CD4-positive, alpha-beta T cell treated with Interleukin-1 beta for 1 hour (primary cell): Measurements from ENCODE around the gene KCND2.

Experiments
- DNase-seq, 2 donors: peaks; one replicate each; pipeline ENCODE4 v3.0.0-alpha.2; 2020 to 2022

Gene KCND2

DNA sequence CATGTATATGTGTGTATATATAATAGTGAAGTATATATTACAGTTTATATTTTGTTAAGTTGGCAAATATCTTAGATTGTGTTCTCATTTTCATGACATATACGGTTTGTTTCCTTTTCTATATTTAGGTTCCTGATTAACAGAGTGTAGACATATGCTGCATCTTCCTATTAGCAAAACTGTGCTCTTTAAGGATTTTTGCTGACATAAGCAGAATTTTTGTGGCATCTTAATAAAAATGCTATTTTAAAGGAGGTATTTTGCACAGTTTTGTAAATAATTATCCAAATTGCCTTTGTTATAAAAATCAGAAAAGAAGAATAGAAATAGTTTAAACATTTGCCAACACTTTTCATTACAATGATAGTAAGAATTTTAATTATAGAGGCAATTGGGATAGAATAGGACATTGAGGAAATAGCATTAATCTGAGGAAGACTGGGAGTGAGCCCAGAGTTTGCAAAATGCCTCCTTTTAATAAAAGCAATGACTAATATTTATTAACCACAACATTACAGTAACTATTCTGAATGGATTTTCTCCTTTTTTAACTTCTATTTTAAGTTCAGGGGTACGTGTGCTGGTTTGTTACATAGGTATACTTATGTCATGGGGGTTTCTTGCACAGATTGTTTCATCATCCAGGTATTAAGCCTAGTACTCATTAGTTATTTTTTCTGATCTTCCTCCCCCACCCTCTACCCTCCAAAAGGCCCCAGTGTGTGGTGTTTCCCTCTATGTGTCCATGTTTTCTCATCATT lies 38.2 kb downstream of the KCND2 start:
- no peak for DNase-seq

DNA sequence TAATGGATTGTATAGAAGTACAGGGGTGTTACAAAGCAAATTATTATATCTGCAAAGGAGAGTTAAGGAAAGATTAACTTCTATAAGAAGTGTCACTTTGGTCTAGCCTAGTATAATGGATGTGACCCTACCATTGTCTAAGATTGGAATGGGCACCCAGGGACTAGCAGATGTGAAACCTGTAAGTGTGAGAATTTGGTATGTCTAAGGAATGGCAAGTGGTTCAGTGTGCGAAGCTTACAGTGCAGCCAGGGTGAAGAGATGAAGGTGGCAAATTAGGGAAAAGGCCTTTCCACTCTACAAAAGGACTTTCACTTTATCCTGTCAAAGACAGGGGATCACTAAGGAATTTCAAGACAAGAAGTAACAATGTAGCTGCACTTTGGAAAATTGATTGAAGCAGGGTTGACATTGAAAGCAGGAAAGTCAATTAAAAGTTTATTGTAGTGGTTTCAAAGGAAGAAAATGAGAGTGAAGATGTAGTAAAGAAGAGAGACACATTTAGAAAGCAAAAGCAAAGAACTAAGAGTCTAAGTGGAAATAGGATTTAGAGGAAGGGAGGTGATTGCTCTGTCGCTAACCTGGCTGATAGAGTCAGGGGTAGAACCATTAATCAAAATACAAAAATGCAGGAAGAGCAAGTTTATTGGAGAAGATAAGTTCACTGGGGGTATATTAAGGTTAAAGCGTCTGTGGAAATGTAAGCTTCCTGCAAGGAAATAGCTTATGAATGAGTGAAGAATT lies 47.4 kb downstream of the KCND2 start:
- DNase-seq: no peak

DNA sequence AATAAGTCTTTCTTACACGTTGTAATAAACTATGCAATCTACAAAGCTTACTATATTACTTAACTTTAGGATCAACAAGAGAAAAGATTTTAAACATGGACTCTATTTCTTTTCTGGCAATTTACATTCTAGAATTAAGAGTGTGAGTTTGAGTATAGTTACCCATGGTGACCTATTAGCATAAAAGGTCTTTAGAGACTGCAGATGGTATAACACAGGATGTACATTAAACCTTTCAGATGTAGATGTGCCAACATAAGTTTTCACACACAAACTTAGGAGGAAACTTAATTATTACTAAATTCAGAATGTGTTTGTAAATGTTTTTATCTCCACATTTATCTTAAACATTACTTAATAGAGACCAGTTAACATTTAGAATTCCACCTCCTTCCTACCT lies 54.1 kb downstream of the KCND2 start:
- no peak for DNase-seq

DNA sequence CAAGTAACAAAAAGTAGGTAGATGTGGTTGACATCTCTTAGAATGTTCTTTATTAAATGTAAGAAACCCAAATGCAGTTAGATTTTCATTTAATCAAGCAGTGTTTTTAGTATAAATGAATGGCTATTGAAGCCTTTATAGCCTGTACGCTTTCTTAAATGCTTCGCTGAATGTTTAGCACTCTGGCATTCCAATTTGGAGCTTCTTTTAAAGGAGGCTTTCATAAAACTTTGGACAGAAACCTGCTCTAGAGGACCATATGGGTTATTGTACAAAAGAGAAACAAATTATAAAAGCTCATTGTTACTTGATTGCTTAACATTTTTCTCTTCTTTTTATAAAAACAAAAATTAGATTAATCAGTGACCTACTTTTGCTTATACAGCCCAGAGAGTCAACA lies 59.5 kb downstream of the KCND2 start:
- no peak for DNase-seq

DNA sequence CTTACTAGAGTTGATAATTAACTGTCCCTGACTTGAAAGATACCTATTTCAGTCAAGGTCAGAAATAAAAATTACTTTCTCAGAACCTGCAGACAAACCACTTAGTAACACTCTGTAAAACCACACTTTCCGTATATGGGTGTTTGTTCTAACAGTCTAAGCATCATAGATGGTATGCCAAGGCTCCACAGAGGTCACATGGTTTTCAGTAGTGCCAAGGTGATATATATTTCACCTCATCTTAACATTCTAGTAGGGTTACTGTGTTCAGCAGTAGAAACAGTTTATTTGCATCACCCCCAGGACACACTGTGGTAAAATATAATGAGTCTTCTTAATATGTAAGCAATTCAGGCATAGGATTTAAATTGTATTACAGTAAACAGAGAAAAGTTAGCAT lies 61.5 kb downstream of the KCND2 start:
- DNase-seq: no peak

DNA sequence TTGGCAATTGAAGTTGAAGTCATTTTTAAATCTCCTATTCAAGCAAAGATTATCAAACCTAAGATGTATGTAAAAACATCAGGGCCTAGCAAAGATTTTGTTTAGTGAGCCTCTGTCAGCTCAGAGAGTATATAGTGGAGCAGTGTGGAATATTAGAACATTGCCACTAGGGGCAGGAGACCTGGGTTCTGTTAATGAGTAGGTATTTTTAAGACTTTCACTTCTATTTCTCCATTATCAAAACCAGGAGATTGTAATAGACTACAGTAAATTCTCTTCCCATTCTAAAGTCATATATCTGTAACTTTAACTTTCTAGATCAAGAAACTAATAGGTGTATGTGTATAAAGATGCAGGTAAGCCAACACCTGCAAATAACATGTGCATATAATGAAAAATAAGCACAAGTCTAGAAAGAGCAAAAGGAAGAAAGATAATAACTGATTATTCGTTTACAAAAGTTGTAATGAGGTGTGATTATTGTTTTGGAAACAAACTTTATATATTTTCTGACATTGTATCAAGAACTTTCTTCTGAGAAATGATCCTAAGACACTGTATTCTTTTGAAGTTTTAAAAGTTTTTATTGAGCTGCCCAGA lies 64.4 kb downstream of the KCND2 start:
- DNase-seq: no peak

DNA sequence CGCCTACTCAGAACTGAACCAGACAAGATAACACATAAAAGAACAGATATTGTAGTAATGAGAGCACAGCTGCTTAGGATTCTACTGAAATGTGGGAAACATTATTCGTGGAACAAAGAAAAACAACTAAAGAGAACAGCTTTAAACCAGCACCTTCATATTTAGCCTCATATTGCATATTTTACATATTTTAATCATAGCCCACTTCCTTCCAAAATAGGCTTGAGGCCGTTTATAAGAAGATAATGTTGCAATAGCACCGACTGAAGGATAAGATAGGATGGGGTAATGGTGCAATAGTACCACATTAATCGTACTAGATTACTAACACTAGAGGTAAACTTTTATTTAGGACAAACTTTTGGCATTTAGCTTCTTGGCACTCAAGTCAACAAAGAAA lies 71.3 kb downstream of the KCND2 start:
- no peak for DNase-seq

DNA sequence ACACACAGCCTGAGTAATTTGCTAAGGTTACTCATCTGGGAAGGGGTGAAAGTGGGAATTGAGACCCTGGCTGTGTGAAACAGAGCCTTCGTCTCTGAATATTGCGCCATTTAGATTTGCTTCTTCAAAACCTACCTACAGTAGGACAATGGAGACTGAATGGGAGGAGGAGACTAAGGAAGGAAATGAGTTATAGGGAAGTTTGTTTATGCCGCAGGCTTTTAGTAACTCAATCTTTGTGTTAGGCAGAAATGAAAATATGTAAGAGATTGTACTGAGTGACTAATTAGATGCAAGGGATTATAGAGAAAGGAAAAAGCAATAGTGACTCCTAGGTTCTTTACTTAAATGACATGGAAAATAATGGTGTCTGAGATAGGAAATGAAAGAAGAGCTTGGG lies 80.2 kb downstream of the KCND2 start:
- no peak for DNase-seq

DNA sequence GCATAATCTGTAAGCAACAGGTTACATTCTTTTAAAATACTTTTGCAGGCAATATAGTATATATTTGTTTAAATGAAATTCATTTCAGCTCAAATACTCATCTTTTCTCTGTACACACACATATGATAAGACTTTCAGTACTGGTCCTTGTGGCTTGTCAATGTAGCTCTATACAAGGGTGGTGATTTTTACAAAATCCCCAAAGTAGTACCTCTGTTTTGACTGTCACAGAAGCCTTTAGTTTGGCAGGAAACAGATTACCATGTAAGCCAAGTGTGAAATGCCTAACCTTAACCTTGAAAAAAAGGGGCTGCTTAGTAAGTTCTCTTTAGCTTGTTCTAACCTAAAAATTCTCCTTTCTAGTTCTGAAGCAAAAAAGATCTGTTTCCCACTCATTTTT lies 87.9 kb downstream of the KCND2 start:
- no peak for DNase-seq

DNA sequence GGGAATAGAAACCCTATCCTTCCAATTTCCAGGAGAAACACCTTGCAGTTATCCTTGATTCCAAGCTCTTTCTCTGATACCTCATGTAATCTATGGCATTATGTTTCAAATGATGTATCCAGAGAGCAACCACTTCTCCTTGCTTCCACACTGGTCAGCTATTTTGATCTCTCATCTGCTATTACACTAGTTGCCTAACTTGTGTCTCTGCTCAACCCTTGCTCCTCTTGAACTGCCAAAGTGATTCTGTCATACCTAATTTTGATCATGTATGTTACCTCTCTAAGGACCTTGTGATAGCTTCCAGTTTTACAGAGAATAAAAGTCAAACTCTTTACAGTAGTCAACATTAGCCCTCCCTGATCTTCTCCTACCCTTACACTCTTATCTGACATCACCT lies 90.4 kb downstream of the KCND2 start:
- no peak for DNase-seq

DNA sequence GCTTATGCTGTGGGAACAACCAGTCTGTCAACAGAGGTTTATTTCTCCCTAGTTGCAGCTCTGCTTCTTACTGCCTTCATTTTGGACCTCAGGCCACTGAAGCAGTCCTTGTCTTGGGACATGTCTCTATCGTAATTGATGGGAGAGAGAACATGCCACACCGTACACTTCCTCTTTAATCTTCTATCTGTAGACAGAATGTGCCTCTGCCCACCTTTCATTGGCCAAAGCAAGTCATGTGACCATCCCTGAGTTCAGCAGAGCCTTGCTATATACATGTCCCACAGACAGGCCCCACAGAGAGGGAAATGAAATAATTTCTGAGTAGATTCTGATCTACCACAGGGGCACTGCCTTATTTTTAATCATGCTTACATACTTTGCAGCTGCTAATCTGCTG lies 98.0 kb downstream of the KCND2 start:
- DNase-seq: no peak

DNA sequence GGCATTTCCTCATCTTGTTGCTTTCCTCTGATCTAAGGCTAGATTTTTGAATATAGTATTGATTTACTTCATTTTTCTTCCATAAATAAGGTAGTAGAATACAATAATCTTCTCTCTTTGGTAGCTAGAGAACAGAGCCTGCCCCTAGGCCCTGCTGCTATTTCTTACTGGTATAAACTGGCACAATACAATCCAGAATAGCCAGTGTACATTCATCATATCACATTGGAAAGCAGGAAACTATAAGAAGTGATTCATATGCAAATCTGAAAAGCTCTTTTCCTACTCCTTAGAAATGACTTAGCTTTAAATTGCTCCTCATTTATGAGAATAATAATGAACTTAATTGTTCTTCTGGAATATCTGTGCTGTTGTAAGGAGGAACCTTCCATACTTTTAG lies 100.2 kb downstream of the KCND2 start:
- no peak for DNase-seq

DNA sequence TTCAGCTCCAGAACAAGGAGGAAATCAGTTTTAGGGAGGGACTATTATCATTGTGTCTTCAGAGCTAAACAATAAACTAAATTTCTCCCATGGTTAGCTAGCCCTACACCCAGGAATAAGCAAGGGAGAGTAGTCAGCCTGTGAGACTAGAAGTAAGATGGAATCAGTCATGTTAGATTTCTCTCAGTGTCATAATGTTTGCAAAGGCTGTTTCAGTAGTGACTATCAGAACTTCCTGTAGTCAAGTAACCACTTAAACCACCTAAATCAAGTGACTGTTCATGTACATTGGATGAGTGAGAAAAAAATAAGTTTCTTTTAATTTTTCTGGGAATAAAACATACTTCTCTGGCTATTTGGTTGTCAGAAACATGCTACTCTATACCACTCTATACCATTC lies 121.6 kb downstream of the KCND2 start:
- DNase-seq: no peak

DNA sequence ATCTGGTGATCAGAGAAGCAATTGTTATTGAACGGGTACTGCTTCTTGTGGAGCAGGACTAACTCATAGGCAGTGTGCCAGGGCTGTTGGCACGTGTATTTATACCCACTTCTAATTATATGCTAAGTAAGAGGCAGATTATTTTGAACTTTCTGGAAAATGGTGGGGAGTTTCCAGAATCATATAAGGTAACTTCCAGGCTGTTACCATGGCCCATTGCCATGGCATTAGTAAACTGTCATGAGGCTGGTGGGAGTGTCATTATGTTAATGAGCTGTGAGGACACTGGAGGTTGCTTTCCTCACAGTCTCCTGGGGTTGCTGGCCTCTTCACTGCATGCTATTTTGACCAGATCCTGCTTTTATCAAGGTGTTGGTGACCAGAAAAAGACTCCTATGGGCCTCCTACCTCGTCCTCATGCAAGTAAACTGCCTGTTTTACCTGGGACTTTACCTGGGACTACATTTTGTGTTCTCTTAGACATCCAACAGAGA lies 122.6 kb downstream of the KCND2 start:
- no peak for DNase-seq

DNA sequence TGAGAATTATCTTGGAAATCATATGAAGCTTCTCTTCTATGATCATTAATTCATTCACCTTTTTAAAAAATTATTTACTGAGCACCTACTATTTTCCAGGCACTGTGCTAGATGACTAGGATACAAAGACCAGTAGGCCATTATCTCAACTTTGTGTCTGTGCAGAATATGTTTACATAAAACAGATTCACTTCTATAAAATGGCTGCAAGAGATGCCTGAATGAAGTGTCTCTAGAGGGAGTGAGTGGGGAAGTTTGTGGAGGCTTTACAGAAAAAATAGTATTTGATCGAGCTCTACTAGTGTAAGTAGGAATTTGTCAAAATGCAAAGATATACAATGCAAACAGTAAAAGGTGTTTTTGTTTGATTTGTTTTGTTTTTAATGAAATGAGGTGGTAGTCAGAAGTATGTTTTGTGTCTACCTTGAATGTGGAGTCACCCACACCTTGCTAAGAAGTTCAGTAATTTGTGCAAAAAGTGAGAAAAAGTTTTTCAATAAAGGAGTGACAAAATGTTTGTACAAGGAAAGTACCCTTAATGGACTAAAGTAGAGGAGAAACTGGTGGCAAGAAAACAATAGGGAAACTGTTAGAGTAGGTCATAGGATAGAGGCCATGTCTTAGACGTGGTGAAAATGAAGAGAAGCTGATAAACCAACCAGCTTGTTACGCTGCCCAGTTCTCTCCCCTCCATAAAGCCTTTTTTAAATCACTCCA lies 125.5 kb downstream of the KCND2 start:
- no peak for DNase-seq

DNA sequence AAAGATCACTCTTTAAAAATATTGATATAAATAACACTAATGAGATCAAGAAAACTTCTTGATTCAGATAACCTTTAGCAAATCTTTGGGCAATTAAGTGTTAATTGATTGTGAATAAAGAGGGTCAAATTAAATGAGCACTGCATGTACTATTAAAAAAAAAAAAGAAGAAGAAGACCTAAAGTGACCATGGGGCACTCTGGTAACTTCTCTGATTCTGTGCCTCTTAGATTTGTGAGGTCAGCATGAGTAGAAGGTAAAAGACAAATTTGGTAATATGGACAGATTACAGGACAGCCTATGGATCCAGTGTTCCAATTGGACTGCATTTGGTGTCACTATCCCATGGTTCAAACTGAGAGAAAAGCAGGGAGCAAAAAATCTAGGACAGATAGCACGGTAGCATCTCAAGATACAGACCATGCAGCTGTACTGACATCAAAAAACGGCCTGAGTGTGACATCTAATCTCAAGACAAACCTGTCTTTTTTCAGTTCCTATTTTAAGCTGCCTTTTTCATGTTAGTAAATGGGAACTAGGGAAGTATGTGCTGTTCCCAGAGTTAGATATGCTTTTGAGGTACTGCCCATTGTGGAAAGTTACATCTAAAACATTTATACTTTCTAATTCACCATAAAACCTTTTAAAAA lies 128.0 kb downstream of the KCND2 start:
- DNase-seq: no peak

DNA sequence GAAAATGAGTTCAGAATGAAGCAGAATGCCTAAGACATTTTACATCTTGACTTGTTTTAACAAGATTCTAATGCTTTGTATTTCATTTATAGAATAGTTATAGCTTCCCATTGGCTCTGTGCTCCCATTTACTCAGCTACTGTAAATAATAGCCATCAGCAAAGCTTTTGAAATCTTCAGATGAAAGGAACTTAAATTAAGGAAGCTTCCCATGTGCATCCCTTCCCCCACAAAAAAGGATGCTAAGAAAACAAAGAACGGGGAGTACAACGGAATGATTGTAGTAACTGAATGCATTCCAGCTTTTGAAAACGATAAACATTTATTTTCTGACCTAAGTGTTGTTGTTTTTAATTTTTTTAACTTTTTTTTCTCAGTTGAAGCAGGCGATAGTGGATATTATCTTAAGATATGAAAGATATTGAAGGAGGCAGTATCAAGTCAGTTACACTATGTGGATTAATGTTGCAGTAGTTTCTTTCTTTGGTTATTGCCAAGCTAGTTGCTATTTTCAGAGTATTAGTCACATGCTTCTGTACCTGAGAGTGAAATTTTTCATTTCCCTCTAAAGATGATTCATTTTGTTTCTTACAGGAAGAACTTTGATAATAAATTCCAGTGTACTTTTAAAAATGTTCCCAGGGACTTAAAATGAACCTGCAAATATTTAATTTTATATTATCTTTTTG lies 129.2 kb downstream of the KCND2 start:
- no peak for DNase-seq

DNA sequence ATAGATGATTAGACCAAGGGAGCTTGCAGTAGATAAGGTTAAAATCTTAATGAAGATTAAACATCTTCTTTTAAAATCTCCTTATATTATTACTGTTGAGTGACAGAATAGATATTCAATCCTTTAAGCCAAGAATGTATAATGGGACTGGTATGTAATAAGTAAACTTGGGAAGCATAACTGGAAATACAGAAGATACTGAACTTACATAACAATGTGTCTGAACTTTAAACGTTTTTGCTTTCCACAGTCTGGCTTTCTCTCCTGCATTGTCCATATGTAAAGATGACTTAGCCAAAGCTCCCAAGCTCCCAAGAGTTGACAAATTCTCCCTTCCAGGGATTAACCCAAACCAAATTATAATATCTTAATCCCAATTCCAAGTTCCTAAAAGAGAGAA lies 129.8 kb downstream of the KCND2 start:
- DNase-seq: no peak

DNA sequence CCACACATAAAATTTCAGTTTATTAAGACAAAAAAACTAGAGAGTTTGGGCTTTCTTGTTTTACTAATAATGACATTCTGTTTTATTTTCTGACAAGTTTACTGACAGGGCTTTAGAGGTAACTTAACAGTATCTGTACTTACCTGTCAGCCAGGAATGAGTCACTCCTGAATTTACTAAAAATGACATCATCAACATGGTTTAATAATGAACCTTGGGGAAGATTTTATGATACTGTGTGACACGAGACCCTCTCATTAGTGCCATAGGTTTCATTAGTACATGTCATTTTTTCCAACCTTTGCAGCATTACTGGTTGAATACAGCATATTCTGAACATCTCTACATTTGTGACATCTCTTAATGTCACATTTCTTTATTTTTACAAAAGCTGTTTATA lies 131.1 kb downstream of the KCND2 start:
- no peak for DNase-seq

DNA sequence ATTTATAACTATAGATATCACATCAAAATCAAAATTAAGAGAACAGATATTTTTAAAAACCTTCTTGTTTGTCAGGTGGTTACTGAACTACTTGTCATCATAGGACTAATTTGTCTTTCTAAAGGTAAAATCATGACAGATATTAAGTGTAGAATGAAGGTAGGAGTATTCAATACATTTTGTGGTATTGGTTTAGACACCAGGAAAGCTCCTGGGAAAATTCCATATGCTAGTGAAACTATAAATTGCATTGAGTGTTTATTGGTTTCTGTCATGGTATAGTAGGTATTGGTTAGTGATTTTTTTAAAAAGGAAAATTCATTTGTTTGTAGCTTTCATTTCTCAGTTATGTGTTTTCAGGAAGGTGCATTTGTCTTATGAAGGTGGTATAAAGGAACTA lies 132.7 kb downstream of the KCND2 start:
- DNase-seq: no peak

DNA sequence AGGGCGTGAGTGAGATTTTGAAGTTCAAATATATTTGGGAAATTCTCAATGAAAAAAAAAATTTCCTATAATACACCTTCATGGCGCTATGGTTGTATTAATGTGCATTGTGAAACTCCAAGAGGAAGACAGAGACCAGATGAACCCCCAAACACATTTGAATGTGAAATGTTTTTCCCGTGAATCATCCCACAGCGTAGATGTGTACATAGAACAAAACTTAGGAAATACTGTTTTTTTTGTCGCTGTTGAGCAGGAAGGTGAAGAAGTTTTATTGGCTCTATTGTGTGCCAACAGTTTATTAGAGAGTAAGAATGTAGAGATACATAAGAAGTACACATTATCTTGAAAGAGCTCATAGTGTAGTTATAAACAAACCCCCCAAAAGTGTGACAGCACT lies 134.0 kb downstream of the KCND2 start:
- no peak for DNase-seq
